NCI-H2107 treated with DMSO at 0.1 percent for 48 hours (cell line): ENCODE results near the gene FRS2.

Source experiments
- DNase-seq: peaks from one replicate; lab custom pipeline; 2025; ENCODE audit not compliant: unreplicated experiment; lab: John Stamatoyannopoulos, UW

Gene FRS2

GRCh38 chr12:69500631-69501030 lies 30.4 kb downstream of the FRS2 start:
- DNase-seq, result no peak

GRCh38 chr12:69501154-69501895 lies 31.1 kb downstream of the FRS2 start:
- DNase-seq, result no peak

DNA sequence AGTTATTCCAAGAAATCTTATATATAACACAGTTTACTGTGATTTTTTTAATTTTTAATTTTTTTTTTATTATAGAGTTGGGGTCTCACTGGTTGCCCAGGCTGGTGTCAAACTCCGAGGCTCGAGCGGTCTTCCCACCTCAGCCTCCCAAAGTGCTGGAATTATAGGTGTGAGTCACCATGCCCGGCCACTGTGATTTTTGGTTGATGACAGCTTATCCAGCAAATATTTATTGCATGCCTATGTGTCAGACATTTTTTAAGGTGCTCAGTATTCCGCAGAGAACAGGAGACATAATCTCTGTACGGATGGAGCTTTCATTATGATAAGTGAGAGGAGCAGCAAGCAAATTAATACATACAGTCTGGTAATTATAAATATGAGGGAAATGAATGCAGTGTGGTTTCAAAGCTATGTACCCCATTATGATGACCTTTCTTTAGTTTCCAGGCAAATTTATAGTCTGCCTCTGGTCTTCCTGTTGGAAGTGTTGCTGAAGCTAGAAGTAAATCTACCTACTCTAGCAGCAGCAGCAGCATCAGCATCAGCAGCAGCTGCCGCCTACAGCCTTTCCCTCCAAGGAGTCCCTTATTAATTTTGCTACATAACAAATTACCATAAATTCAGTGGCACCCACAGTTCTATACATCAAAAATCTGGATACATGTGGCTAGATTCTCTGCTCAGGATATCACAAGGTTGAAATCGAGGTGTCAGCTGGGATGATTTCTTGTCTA lies 32.3 kb downstream of the FRS2 start:
- DNase-seq, result no peak

GRCh38 chr12:69508091-69508490 lies 37.9 kb downstream of the FRS2 start:
- DNase-seq, result no peak

GRCh38 chr12:69508621-69509020 lies 38.4 kb downstream of the FRS2 start:
- no peak for DNase-seq

DNA sequence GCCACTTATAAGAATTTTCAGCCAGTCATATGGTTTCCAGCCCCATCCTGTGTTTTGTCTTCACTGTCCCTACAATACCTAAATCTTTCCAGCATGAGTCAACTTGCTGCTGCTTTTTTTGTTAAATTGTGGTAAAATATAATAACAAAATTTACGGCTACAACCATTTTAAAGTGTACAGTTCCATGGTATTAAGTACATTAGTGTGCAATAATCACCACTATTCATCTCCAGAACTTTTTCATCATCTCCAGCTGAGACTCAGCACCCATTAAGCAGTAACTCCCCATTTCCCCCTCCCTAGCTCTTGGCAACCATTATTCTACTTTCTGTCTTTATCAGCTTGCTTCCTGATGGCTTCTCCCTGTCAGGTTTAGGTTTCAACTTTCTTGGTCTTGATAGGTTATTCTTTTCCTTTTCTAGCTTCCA lies 39.1 kb downstream of the FRS2 start:
- DNase-seq, result no peak

DNA sequence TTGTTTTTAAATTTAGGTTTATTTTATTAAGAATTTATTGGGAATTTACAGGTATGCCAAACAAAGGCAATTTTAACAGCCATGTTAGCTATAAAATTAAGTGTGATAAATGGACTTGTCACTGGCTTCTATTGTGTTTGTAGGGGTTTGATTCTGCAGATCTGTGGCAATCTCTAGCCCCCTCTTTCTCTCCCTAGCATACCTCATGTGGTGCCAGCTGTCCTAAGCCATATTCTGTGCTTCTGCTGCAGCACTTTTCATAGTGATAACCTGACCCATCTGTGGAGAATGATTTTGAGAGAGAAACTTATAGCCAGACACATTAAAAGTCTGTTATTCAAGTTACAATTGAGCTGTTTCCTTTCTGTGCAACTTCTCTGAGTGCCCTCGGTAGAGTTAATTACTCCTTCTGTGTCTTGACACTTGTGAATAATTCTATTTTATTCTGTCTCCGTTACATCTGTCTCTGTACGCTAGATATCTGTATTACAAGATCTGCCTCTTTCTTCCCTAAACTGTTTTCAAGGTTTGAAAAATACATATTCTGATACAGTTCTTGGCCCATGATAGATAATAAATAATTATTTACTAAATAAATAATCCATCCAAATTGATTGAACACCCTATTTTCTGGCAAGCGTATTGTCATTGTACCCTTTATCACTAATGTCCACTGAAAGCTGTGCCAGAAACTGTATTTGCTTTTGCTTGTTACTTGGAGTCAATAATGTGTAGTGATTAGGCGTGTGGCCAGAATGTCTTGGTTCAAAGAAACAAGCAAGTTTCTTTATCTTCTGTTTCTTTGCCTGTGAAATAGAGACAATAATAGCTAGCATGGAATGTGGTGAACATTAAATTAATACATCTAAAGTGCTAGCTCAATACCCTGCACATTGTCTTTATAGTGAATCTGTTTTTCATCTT lies 40.0 kb downstream of the FRS2 start:
- DNase-seq, result peak; percentile 10

GRCh38 chr12:69511016-69511415 lies 40.8 kb downstream of the FRS2 start:
- no peak for DNase-seq

DNA sequence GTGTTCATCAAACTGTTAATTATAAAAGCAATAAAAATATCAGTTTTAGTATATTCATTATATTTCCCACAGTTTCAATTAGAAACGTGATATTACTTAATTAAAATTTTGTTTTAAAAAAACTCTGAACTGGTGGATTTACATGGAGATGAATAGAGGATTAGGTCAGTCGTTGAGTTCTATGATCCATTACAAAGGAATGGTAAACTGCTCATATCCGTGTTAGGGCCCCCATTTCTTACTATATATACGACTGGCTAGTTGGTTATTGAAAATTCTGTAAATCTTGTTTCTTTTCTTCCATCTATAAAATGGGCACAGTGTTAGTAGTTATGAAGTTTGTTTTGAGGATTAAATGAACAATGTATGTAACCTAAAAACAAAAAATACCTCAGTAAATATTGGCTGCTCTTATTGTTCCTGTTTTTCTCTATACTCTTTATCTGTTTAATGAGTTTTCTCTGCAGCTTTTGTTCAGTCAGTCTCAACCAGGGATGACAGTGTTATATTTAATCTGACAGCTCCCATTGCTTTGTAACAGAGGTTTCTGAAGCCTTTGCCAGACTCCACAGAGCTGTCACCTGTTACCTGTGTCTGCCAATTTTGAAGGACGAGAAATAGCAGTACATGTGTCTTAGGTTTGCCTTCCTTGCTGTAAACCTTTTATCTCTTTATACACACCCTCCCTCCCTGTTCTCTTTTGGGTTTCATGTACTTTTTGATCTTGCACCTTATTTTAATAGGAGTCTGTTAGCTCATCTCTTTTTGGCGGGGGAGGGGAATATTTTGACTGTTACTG lies 41.5 kb downstream of the FRS2 start:
- DNase-seq, result no peak

GRCh38 chr12:69512820-69513219 lies 42.6 kb downstream of the FRS2 start:
- no peak for DNase-seq

GRCh38 chr12:69513297-69513696 lies 43.1 kb downstream of the FRS2 start:
- DNase-seq, result no peak

GRCh38 chr12:69514111-69514510 lies 43.9 kb downstream of the FRS2 start:
- no peak for DNase-seq

GRCh38 chr12:69514845-69515244 lies 44.7 kb downstream of the FRS2 start:
- DNase-seq, result no peak

- no peak for DNase-seq
Measured at GRCh38 chr12:69515394-69515930, 45.3 kb downstream of the FRS2 start.

GRCh38 chr12:69516950-69517349 lies 46.8 kb downstream of the FRS2 start:
- DNase-seq, result no peak

GRCh38 chr12:69517406-69517805 lies 47.2 kb downstream of the FRS2 start:
- no peak for DNase-seq

DNA sequence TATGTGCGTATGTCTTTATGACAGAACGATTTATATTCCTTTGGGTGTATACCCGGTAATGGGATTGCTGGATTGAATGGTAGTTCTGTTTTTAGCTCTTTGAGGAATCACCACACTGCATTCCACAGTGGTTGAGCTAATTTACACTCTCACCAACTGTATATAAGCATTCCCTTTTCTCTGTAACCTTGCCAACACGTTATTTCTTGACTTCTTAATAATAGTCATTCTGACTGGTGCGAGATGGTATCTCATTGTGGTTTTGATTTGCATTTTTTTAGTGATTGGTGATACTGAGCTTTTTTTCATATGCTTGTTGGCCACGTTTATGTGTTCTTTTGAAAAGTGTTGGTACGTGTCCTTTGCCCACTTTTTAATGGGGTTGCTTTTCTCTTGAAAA lies 49.7 kb downstream of the FRS2 start:
- DNase-seq, result no peak

- DNase-seq, result no peak
Measured at GRCh38 chr12:69523433-69524330, 53.5 kb downstream of the FRS2 start.

GRCh38 chr12:69524331-69524630 lies 54.1 kb downstream of the FRS2 start:
- DNase-seq, result no peak
